ENCODE data around the gene LRP3.

The LRP3 gene

GRCh38 chr19:33255781-33256180 is 61.7 kb downstream of the LRP3 start:
- no peak for DNase-seq (ENCODE audit: low read depth)

- DNase-seq (ENCODE audit: low read depth): no peak
Measured at GRCh38 chr19:33256261-33256660, 62.1 kb downstream of the LRP3 start.

GRCh38 chr19:33257828-33258227 is 63.7 kb downstream of the LRP3 start:
- DNase-seq (ENCODE audit: low read depth): no peak
